IMR-90 (cell line): Measurements from ENCODE around the gene P3R3URF. TPM values are rescaled to one million over a fixed set of nuclear protein-coding genes. Genes with fewer than 3 reads are reported as not detected.

Experiments
- ATAC-seq: fragments of 200-7000 bp; cut with Tn5 transposase; 2 replicates; pipeline ENCODE4 v1.9.1; 2020; ENCODE audit warnings: low read depth, mild to moderate bottlenecking, moderate library complexity
- BruUV-seq: library from RNA; stranded (reverse); fragments of 400-500 nt; replicated peaks from 2 replicates; lab custom pipeline; 2021; lab: Mats Ljungman, UMichigan
- CTCF ChIA-PET: fragments of 300-600 bp; formaldehyde crosslinking; extraction: SDS; loops from one replicate; lab custom pipeline; 2021; ENCODE audit warnings: antibody characterized with exemption; lab: Yijun Ruan, JAX
- POLR2A ChIA-PET: fragments of 300-600 bp; sonication (Branson Sonifier 250); formaldehyde crosslinking; loops from one replicate; lab custom pipeline; 2022; ENCODE audit warnings: antibody characterized with exemption; ENCODE audit not compliant: unreplicated experiment; lab: Charles Lee
- DNase-seq: peaks from one replicate; pipeline ENCODE4 v3.0.0; 2013
- H2AFZ ChIP-seq: replicated peaks from 2 replicates; pipeline ENCODE3; 2013; ENCODE audit warnings: low read length, mild to moderate bottlenecking; ENCODE audit not compliant: poor library complexity
- H2AK5ac ChIP-seq: 2 replicates; pipeline ENCODE4 v1.6.1; 2013; ENCODE audit warnings: low read depth, low read length, inconsistent platforms
- H2AK9ac ChIP-seq: replicated peaks from 2 replicates; pipeline ENCODE3; 2013; ENCODE audit warnings: mild to moderate bottlenecking, low read depth, low read length, moderate library complexity; ENCODE audit not compliant: poor library complexity
- H2BK120ac ChIP-seq: 2 replicates; pipeline ENCODE4 v1.6.1; 2013; ENCODE audit warnings: low read depth, low read length, inconsistent platforms
- H2BK15ac ChIP-seq: 3 replicates; pipeline ENCODE4 v1.6.1; 2013; ENCODE audit warnings: low read depth, low read length, inconsistent platforms
- H2BK20ac ChIP-seq: 2 replicates; pipeline ENCODE4 v1.6.1; 2013; ENCODE audit warnings: low read depth, mild to moderate bottlenecking, inconsistent platforms, low read length, moderate library complexity
- H2BK5ac ChIP-seq: 2 replicates; pipeline ENCODE4 v1.6.1; 2013; ENCODE audit warnings: mild to moderate bottlenecking, low read depth, low read length, inconsistent platforms; ENCODE audit not compliant: poor library complexity, severe bottlenecking
- H3K14ac ChIP-seq: replicated peaks from 2 replicates; pipeline ENCODE4 v1.6.1; 2013; ENCODE audit warnings: low read depth, low read length, inconsistent platforms
- H3K18ac ChIP-seq: 2 replicates; pipeline ENCODE4 v1.6.1; 2013; ENCODE audit warnings: low read depth, low read length, control low read depth
- H3K23ac ChIP-seq: 2 replicates; pipeline ENCODE4 v1.6.1; 2013; ENCODE audit warnings: low read depth, low read length, inconsistent platforms
- H3K27ac ChIP-seq: 2 replicates; pipeline ENCODE4 v1.5.1; 2013; ENCODE audit warnings: mild to moderate bottlenecking, control low read depth, low read length; ENCODE audit not compliant: insufficient read depth
- H3K27me3 ChIP-seq: 2 replicates; pipeline ENCODE4 v1.6.1; 2013; ENCODE audit warnings: low read length; ENCODE audit not compliant: control insufficient read depth, insufficient read depth
- H3K36me3 ChIP-seq: 2 replicates; pipeline ENCODE4 v1.6.1; 2013; ENCODE audit warnings: low read length, mixed read lengths; ENCODE audit not compliant: control insufficient read depth, insufficient read depth
- H3K4ac ChIP-seq: 2 replicates; pipeline ENCODE4 v1.6.1; 2013; ENCODE audit warnings: low read depth, low read length, inconsistent platforms
- H3K4me1 ChIP-seq: 2 replicates; pipeline ENCODE4 v1.6.1; 2013; ENCODE audit warnings: low read length, mixed read lengths; ENCODE audit not compliant: control insufficient read depth, insufficient read depth
- H3K4me2 ChIP-seq: 2 replicates; pipeline ENCODE4 v1.6.1; 2013; ENCODE audit warnings: low read depth, mild to moderate bottlenecking, control low read depth, low read length, moderate library complexity
- H3K4me3 ChIP-seq: 2 replicates; pipeline ENCODE4 v1.5.1; 2013; ENCODE audit warnings: low read depth, mild to moderate bottlenecking, control low read depth, low read length, moderate library complexity; ENCODE audit not compliant: insufficient read depth
- H3K56ac ChIP-seq: 2 replicates; pipeline ENCODE4 v1.6.1; 2013; ENCODE audit warnings: low read length, inconsistent platforms; ENCODE audit not compliant: insufficient read depth; ENCODE audit errors: extremely low read depth
- H3K79me1 ChIP-seq, 2 experiments: 2 replicates each; pipeline ENCODE4 v1.6.1; 2013; ENCODE audit warnings: low read length in 2 of 2, inconsistent platforms in 1 of 2, low read depth in 1 of 2
- H3K9ac ChIP-seq: 2 replicates; pipeline ENCODE4 v1.6.1; 2013; ENCODE audit warnings: low read depth, low read length, control low read depth
- H3K9me1 ChIP-seq: 2 replicates; pipeline ENCODE4 v1.6.1; 2013; ENCODE audit warnings: low read length, inconsistent platforms; ENCODE audit not compliant: insufficient read depth
- H3K9me3 ChIP-seq: 2 replicates; pipeline ENCODE4 v1.6.1; 2013; ENCODE audit warnings: low read length; ENCODE audit not compliant: control insufficient read depth, insufficient read depth
- H4K20me1 ChIP-seq: 2 replicates; pipeline ENCODE4 v1.6.1; 2013; ENCODE audit warnings: low read length, inconsistent platforms; ENCODE audit not compliant: insufficient read depth
- H4K5ac ChIP-seq: 2 replicates; pipeline ENCODE4 v1.6.1; 2013; ENCODE audit warnings: mild to moderate bottlenecking, low read depth, low read length, control low read depth
- H4K8ac ChIP-seq, 2 experiments: 2 replicates each; pipeline ENCODE4 v1.6.1; 2013; ENCODE audit warnings: low read depth in 2 of 2, low read length in 2 of 2, control low read depth in 1 of 2, inconsistent platforms in 1 of 2
- H4K91ac ChIP-seq: 2 replicates; pipeline ENCODE4 v1.6.1; 2013; ENCODE audit warnings: low read depth, low read length, inconsistent platforms; ENCODE audit not compliant: insufficient read depth
- BHLHE40 ChIP-seq: fragments of 150-350 bp; IDR thresholded peaks from 2 replicates; pipeline ENCODE4 v1.6.1; 2016; ENCODE audit warnings: mild to moderate bottlenecking, low read depth, low read length
- CEBPB ChIP-seq: IDR thresholded peaks from 2 replicates; pipeline ENCODE4 v1.6.1; 2012; ENCODE audit warnings: low read depth, low read length, improper control_type of control experiment
- FOS ChIP-seq: fragments of 150-350 bp; IDR thresholded peaks from 2 replicates; pipeline ENCODE4 v1.6.1; 2016; ENCODE audit warnings: low read depth, low read length
- MAZ ChIP-seq: IDR thresholded peaks from 2 replicates; pipeline ENCODE4 v1.6.1; 2012; ENCODE audit warnings: low read depth, mild to moderate bottlenecking, low read length, improper control_type of control experiment, moderate library complexity, borderline replicate concordance
- MXI1 ChIP-seq: IDR thresholded peaks from 2 replicates; pipeline ENCODE4 v1.6.1; 2012; ENCODE audit warnings: low read depth, mild to moderate bottlenecking, low read length, moderate library complexity, borderline replicate concordance
- NFE2L2 ChIP-seq: fragments of 150-350 bp; IDR thresholded peaks from 2 replicates; pipeline ENCODE4 v1.6.1; 2016; ENCODE audit warnings: low read depth, mild to moderate bottlenecking, low read length
- RAD21 ChIP-seq: IDR thresholded peaks from 2 replicates; pipeline ENCODE4 v1.6.1; 2012; ENCODE audit warnings: low read length, improper control_type of control experiment
- RCOR1 ChIP-seq: IDR thresholded peaks from 2 replicates; pipeline ENCODE4 v1.6.1; 2012; ENCODE audit warnings: mild to moderate bottlenecking, low read length, improper control_type of control experiment; ENCODE audit not compliant: insufficient replicate concordance
- RFX5 ChIP-seq: IDR thresholded peaks from 2 replicates; pipeline ENCODE4 v1.8.0; 2012; ENCODE audit warnings: low read depth, mild to moderate bottlenecking, low read length, moderate library complexity
- SMC3 ChIP-seq: fragments of 150-350 bp; IDR thresholded peaks from 2 replicates; pipeline ENCODE4 v1.6.1; 2016; ENCODE audit warnings: low read depth, mild to moderate bottlenecking, antibody characterized with exemption, low read length, moderate library complexity
- WGBS, 2 experiments: methylation state at CpG; one replicate each; pipeline versions ENCODE4 v1.1.5 to v1.1.7; 2013; ENCODE audit warnings: missing lambda C conversion rate in 2 of 2; ENCODE audit not compliant: insufficient read length in 1 of 2; ENCODE audit errors: extremely low coverage in 2 of 2; 5-methylcytosine and 5-hydroxymethylcytosine counted together
- dilution Hi-C: fragments of 300-500 bp; cut with HindIII; formaldehyde crosslinking; loops from one replicate; pipeline ENCODE4 v1.14.3; 2018; ENCODE audit warnings: low sequenced_read_pairs; ENCODE audit not compliant: unreplicated experiment
- in situ Hi-C: fragments of 300-500 bp; cut with MboI; formaldehyde crosslinking; loops from 3 replicates; pipeline ENCODE4 v1.14.3; 2019; ENCODE audit warnings: low sequenced_read_pairs, inconsistent platforms, mixed read lengths
- intact Hi-C: fragments of 100-400 bp; cut with micrococcal nuclease; formaldehyde crosslinking; loops from 2 replicates; pipeline ENCODE4 v1.10.0; 2022
- polyA plus RNA-seq, 3 experiments: library from polyadenylated mRNA; depleted of rRNA; stranded (reverse); fragments of >200 nt; gene quantifications; 2 replicates each; pipeline ENCODE4 v1.2.3, GENCODE V29; 2012; ENCODE audit warnings: low replicate concordance in 1 of 3
- total RNA-seq: library from RNA; depleted of rRNA; stranded (reverse); fragments of >200 nt; gene quantifications from 2 replicates; pipeline ENCODE4 v1.2.3, GENCODE V29; 2012
- TF ChIP-seq, protein P1 (sequence below): fragments of 150-350 bp; IDR thresholded peaks from 2 replicates; pipeline ENCODE4 v1.6.1; 2016; ENCODE audit warnings: low read depth, mild to moderate bottlenecking, low read length, moderate library complexity, borderline replicate concordance
- TF ChIP-seq, protein P2 (sequence below): conservative IDR thresholded peaks from 2 replicates; pipeline ENCODE4 v1.5.1; 2012; ENCODE audit warnings: mild to moderate bottlenecking, low read depth, low read length, improper control_type of control experiment

P3R3URF gene
- total and polyA plus RNA-seq, 2 of the 4 experiments (the other 2 are of a cell fraction) = not detected

DNA sequence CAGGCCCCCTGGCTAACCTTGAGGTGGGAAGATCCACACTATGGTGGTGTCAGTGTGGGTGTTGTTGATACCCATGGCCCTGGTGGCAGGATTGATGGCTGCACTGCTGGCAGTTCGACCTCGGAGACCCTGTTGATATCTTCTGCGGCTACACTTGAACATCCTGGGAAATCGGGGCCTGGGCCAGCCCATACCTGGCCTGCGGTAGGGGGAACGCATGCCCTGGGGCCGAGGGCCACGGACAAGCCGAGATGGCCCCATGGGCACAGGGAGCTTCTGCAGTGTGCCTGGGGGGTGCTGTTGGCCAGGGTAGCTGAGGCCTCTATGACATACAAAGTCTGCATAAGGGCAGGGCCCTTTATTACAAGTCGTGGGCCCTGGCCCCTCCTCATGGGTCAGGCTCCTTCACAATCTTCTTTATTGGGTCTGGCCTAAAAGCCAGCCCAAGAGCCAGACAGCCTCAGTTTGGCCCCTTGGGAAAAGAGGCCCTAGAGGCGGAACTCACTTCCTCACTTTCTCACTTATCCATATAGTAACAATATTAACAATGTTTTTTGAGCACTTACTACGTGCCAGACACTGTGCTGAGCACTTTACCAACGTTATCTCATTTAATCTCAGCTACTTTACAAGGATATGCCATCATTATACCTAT, at the start of gene P3R3URF (continued):
- no peak for TF ChIP-seq MXI1

DNA sequence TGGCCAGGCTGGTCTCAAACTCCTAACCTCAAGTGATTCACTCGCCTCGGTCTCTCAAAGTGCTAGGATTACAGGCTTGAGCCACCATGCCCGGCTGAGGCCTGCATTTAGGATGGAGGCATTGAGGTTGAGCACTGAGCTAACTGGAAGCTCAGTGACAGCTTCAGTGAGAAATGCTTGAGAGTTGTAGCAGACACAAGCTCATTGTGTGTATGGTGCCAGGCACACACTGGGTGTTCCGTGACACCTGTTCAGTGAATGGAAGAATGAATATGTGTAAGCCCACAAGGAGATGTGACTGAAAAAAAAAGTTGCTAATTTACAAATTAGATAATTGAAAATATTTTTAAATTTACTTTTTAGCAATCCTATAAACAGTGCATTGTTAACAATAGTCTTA, 48.7 kb upstream of the P3R3URF start:
- 89% methylated on average over 1 of the region's 4 CpGs; no CpG with 5 or more reads in 1 of the 2 experiments for WGBS, 2 experiments
- Histone ChIP-seq H3K9me3 (no peaks in the 10 kb centered on the region), H3K4ac (no peak overlapping the region), H4K20me1 (no peaks in the 10 kb centered on the region), H4K91ac (no peak overlapping the region), H2BK15ac (no peak overlapping the region), H4K8ac (no peak overlapping the region), H3K27me3 (no peaks in the 10 kb centered on the region), H3K14ac (no peak overlapping the region), H3K79me1 (no peaks in the 10 kb centered on the region; a peak in 1 of 4 replicates), H2BK120ac (no peak overlapping the region), H3K27ac (no peak overlapping the region), H2BK5ac (no peak overlapping the region), H3K56ac (no peak overlapping the region), H3K18ac (no peak overlapping the region), H3K9me1 (0 out of 2 replicates have a peak, but pooled peaks cover under 1% of the 10 kb centered on the region), H2AK9ac (no peak overlapping the region), H3K23ac (no peak overlapping the region), H3K36me3 (no peaks in the 10 kb centered on the region; the same call in 1 of the 2 replicates), H3K9ac (no peak overlapping the region), H3K4me3 (no peak overlapping the region), H4K5ac (no peak overlapping the region), H3K4me1 (no peaks in the 10 kb centered on the region), H2AFZ (no peak overlapping the region), H2BK20ac (no peak overlapping the region), H2AK5ac (no peak overlapping the region), H3K4me2 (no peak overlapping the region)
- DNase-seq (no peak), ATAC-seq (no peak)
- no TSS peak for BruUV-seq
- dilution Hi-C loops = no loop called here
- in situ Hi-C loops = no loop called here
- ChIA-PET CTCF (interaction anchor here (1.8 to 3.1 kb wide), 2 partner anchors 22 to 43 kb away, joined by 6 to 21 read pairs; partner anchors contain the start of gene RAD54L), POLR2A (no interaction called here)
- TF ChIP-seq BHLHE40 (no peak), MAZ (no peak), FOS (no peak), RCOR1 (no peak), RAD21 (no peak), RFX5 (no peak), MXI1 (no peak), SMC3 (no peak), CEBPB (no peak), NFE2L2 (no peak)
- TF ChIP-seq, protein P1, sequence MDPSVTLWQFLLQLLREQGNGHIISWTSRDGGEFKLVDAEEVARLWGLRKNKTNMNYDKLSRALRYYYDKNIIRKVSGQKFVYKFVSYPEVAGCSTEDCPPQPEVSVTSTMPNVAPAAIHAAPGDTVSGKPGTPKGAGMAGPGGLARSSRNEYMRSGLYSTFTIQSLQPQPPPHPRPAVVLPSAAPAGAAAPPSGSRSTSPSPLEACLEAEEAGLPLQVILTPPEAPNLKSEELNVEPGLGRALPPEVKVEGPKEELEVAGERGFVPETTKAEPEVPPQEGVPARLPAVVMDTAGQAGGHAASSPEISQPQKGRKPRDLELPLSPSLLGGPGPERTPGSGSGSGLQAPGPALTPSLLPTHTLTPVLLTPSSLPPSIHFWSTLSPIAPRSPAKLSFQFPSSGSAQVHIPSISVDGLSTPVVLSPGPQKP = no peak
- TF ChIP-seq, protein P2, sequence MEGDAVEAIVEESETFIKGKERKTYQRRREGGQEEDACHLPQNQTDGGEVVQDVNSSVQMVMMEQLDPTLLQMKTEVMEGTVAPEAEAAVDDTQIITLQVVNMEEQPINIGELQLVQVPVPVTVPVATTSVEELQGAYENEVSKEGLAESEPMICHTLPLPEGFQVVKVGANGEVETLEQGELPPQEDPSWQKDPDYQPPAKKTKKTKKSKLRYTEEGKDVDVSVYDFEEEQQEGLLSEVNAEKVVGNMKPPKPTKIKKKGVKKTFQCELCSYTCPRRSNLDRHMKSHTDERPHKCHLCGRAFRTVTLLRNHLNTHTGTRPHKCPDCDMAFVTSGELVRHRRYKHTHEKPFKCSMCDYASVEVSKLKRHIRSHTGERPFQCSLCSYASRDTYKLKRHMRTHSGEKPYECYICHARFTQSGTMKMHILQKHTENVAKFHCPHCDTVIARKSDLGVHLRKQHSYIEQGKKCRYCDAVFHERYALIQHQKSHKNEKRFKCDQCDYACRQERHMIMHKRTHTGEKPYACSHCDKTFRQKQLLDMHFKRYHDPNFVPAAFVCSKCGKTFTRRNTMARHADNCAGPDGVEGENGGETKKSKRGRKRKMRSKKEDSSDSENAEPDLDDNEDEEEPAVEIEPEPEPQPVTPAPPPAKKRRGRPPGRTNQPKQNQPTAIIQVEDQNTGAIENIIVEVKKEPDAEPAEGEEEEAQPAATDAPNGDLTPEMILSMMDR = no peak
- intact Hi-C loops = no loop called here
